GM18951 (cell line): ENCODE data around the gene SETDB2.

Experiments
- POLR2A ChIP-seq: IDR thresholded peaks from 4 replicates; pipeline ENCODE4 v1.6.1; 2011; ENCODE audit warnings: mild to moderate bottlenecking; ENCODE audit not compliant: insufficient read length, insufficient read depth; ENCODE audit errors: extremely low read depth
- in situ Hi-C: fragments of 300-500 bp; cut with MboI; formaldehyde crosslinking; loops from one replicate; pipeline ENCODE4 v1.12.0; 2022; ENCODE audit warnings: low sequenced_read_pairs, mixed read lengths, inconsistent platforms; ENCODE audit not compliant: unreplicated experiment

The SETDB2 gene

GRCh38 chr13:49502954-49503353, 58.9 kb downstream of the SETDB2 start:
- in situ Hi-C loops: no loop called here
- no peak for TF ChIP-seq POLR2A

- TF ChIP-seq POLR2A: no peak
- in situ Hi-C loops: no loop called here
These were observed 59.9 kb downstream of the SETDB2 start for GRCh38 chr13:49503951-49504350.

- in situ Hi-C loops: no loop called here
- TF ChIP-seq POLR2A: no peak
These were observed 68.5 kb downstream of the SETDB2 start for GRCh38 chr13:49512578-49512977.

DNA sequence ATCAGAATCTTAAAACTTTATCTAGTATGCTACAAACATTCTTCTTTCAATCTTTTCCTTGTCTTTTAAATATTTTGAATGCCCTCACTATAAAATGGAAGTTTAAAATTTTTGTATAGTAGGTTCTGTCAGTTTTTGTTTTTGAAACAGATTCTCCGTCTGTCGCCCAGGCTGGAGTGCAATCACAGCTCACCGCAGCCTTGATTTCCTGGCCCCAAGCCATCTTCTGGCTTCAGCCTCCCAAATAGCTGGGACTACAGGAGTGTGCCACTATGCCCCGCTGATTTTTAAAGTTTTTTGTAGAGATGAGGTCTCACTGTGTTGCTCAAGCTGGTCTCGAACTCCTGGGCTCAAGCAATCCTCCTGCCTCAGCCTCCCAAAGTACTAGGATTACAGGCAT, 72.4 kb downstream of the SETDB2 start:
- in situ Hi-C loops: no loop called here
- TF ChIP-seq POLR2A: no peak

DNA sequence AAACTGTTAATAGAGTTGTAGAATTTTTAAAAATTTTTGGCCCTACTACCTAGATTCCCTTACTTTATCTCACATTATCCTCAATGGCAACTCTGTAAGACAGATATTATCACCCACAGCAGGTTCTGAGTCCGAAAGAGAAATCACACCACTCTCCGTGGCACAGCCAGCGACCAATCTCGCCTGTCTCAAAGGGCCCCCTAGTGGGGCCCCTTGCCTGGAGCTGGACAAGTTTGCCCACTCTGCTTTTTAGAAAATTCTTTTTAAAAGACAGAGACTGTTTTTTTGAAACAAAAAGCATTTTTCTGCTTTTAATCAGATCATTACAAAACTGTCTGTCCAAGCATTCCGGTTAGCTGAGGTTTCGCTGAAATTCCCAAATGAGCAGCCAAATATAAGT, 73.4 kb downstream of the SETDB2 start:
- no peak for TF ChIP-seq POLR2A
- in situ Hi-C loops: no loop called here

GRCh38 chr13:49521224-49521623, 77.2 kb downstream of the SETDB2 start:
- in situ Hi-C loops: no loop called here
- no peak for TF ChIP-seq POLR2A

DNA sequence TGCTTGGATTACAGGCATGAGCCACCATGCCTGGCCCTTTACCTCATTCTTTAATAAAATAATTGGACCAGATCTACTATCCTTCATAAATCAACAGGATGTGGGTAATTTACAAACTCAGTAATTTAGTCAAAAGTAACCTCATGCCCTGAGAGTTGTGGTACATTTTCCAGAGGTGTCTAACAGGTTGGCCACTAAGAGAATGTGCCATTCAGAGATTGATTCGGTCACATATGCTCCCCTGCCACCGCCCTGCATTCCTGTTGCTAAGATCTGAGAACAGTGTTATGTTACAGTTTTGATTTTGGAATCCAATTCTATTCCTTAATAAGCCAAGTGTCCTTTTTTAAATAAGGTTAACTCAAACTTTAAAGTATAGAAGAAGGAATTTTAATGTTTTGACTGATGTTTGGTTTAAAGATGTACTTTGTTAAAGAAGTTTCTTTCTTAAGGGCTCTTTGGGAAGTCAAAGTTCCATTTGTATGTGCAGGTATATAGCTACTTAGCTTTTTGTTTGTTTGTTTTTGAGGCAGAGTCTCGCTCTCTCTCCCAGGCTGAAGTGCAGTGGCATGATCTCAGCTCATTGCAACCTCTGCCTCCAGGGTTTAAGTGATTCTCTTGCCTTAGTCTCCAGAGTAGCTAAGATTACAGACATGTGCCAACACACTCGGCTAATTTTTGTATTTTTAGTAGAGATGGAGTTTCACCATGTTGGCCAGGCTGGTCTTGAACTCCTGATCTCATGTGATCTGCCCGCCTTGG, 80.8 kb downstream of the SETDB2 start:
- no peak for TF ChIP-seq POLR2A
- in situ Hi-C loops: no loop called here

GRCh38 chr13:49527123-49527522, 83.0 kb downstream of the SETDB2 start:
- no peak for TF ChIP-seq POLR2A

GRCh38 chr13:49528161-49528560, 84.1 kb downstream of the SETDB2 start:
- no peak for TF ChIP-seq POLR2A
- in situ Hi-C loops: no loop called here

More at GRCh38 chr13:49527123-49527522, 83.0 kb downstream of the SETDB2 start:
- in situ Hi-C loops: no loop called here

DNA sequence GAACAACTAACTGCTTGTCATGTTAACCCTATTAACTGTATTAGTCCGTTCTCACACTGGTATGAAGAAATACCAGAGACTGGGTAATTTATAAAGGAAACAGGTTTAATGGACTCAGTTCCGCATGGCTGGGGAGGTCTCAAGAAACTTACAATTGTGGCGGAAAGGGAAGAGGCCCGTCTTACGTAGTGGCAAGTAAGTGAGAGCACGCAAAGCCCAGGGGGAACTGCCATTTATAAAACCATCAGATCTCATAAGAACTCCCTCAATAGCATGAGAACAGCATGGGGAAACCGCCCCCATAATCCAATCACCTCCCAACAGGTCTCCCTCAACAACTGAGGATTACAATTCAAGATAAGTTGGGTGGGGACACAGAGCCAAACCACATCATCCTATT, 86.4 kb downstream of the SETDB2 start:
- in situ Hi-C loops: no loop called here

DNA sequence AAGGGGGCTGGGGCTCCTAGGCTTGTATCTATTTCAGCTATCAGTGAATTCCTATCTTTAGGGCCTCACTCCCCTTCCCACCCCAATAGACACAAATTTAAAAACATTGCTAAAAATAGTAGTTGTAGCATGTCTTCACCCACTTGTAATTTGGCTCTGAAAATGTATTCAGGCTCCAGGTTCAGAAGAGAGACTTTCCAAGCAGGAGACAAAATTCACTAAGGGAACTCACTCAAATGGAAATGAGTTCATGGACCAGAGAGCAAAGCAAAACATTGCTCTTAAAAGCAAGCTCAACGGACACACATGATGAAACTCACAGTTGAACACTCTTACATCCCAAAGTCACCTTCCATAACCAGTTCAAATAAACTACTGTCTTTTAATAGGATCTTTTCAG, 88.5 kb downstream of the SETDB2 start:
- no peak for TF ChIP-seq POLR2A
- in situ Hi-C loops: no loop called here

More for the DNA sequence above, 86.4 kb downstream of the SETDB2 start:
- no peak for TF ChIP-seq POLR2A

DNA sequence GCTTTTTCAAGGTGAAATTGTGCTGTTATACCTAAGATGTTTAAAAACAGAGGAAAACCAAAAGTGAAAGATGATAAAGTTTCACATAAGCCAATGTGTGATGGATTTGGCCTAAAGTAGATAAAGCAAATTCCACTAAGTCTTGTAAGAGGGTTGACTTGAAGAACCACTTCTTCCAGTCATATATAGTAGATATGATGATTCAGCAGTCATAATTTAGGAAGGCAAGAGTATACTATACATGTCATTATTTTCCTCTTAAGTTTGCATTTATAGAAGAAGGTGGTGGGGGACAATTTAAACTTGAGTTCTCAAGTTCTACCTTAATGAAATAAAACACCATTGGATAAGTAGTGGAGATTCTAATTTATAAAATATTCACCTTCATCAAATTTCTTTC, 88.9 kb downstream of the SETDB2 start:
- in situ Hi-C loops: no loop called here
- TF ChIP-seq POLR2A: no peak

GRCh38 chr13:49533591-49534269, 89.7 kb downstream of the SETDB2 start:
- TF ChIP-seq POLR2A: no peak
- in situ Hi-C loops: no loop called here
